IMR-90 (cell line): ENCODE data around the gene CPOX. TPM values are rescaled to one million over a fixed set of nuclear protein-coding genes. Genes with fewer than 3 reads are reported as not detected.

Experiments
- ATAC-seq: fragments of 200-7000 bp; cut with Tn5 transposase; 2 replicates; pipeline ENCODE4 v1.9.1; 2020; ENCODE audit warnings: low read depth, mild to moderate bottlenecking, moderate library complexity
- BruUV-seq: library from RNA; stranded (reverse); fragments of 400-500 nt; replicated peaks from 2 replicates; lab custom pipeline; 2021; lab: Mats Ljungman, UMichigan
- CTCF ChIA-PET: fragments of 300-600 bp; formaldehyde crosslinking; extraction: SDS; loops from one replicate; lab custom pipeline; 2021; ENCODE audit warnings: antibody characterized with exemption; lab: Yijun Ruan, JAX
- POLR2A ChIA-PET: fragments of 300-600 bp; sonication (Branson Sonifier 250); formaldehyde crosslinking; loops from one replicate; lab custom pipeline; 2022; ENCODE audit warnings: antibody characterized with exemption; ENCODE audit not compliant: unreplicated experiment; lab: Charles Lee
- DNase-seq: peaks from one replicate; pipeline ENCODE4 v3.0.0; 2013
- H2AFZ ChIP-seq: replicated peaks from 2 replicates; pipeline ENCODE3; 2013; ENCODE audit warnings: low read length, mild to moderate bottlenecking; ENCODE audit not compliant: poor library complexity
- H2AK5ac ChIP-seq: 2 replicates; pipeline ENCODE4 v1.6.1; 2013; ENCODE audit warnings: low read depth, low read length, inconsistent platforms
- H2AK9ac ChIP-seq: replicated peaks from 2 replicates; pipeline ENCODE3; 2013; ENCODE audit warnings: mild to moderate bottlenecking, low read depth, low read length, moderate library complexity; ENCODE audit not compliant: poor library complexity
- H2BK120ac ChIP-seq: 2 replicates; pipeline ENCODE4 v1.6.1; 2013; ENCODE audit warnings: low read depth, low read length, inconsistent platforms
- H2BK15ac ChIP-seq: 3 replicates; pipeline ENCODE4 v1.6.1; 2013; ENCODE audit warnings: low read depth, low read length, inconsistent platforms
- H2BK20ac ChIP-seq: 2 replicates; pipeline ENCODE4 v1.6.1; 2013; ENCODE audit warnings: low read depth, mild to moderate bottlenecking, inconsistent platforms, low read length, moderate library complexity
- H2BK5ac ChIP-seq: 2 replicates; pipeline ENCODE4 v1.6.1; 2013; ENCODE audit warnings: mild to moderate bottlenecking, low read depth, low read length, inconsistent platforms; ENCODE audit not compliant: poor library complexity, severe bottlenecking
- H3K14ac ChIP-seq: replicated peaks from 2 replicates; pipeline ENCODE4 v1.6.1; 2013; ENCODE audit warnings: low read depth, low read length, inconsistent platforms
- H3K18ac ChIP-seq: 2 replicates; pipeline ENCODE4 v1.6.1; 2013; ENCODE audit warnings: low read depth, low read length, control low read depth
- H3K23ac ChIP-seq: 2 replicates; pipeline ENCODE4 v1.6.1; 2013; ENCODE audit warnings: low read depth, low read length, inconsistent platforms
- H3K27ac ChIP-seq: 2 replicates; pipeline ENCODE4 v1.5.1; 2013; ENCODE audit warnings: mild to moderate bottlenecking, control low read depth, low read length; ENCODE audit not compliant: insufficient read depth
- H3K27me3 ChIP-seq: 2 replicates; pipeline ENCODE4 v1.6.1; 2013; ENCODE audit warnings: low read length; ENCODE audit not compliant: control insufficient read depth, insufficient read depth
- H3K36me3 ChIP-seq: 2 replicates; pipeline ENCODE4 v1.6.1; 2013; ENCODE audit warnings: low read length, mixed read lengths; ENCODE audit not compliant: control insufficient read depth, insufficient read depth
- H3K4ac ChIP-seq: 2 replicates; pipeline ENCODE4 v1.6.1; 2013; ENCODE audit warnings: low read depth, low read length, inconsistent platforms
- H3K4me1 ChIP-seq: 2 replicates; pipeline ENCODE4 v1.6.1; 2013; ENCODE audit warnings: low read length, mixed read lengths; ENCODE audit not compliant: control insufficient read depth, insufficient read depth
- H3K4me2 ChIP-seq: 2 replicates; pipeline ENCODE4 v1.6.1; 2013; ENCODE audit warnings: low read depth, mild to moderate bottlenecking, control low read depth, low read length, moderate library complexity
- H3K4me3 ChIP-seq: 2 replicates; pipeline ENCODE4 v1.5.1; 2013; ENCODE audit warnings: low read depth, mild to moderate bottlenecking, control low read depth, low read length, moderate library complexity; ENCODE audit not compliant: insufficient read depth
- H3K56ac ChIP-seq: 2 replicates; pipeline ENCODE4 v1.6.1; 2013; ENCODE audit warnings: low read length, inconsistent platforms; ENCODE audit not compliant: insufficient read depth; ENCODE audit errors: extremely low read depth
- H3K79me1 ChIP-seq, 2 experiments: 2 replicates each; pipeline ENCODE4 v1.6.1; 2013; ENCODE audit warnings: low read length in 2 of 2, inconsistent platforms in 1 of 2, low read depth in 1 of 2
- H3K9ac ChIP-seq: 2 replicates; pipeline ENCODE4 v1.6.1; 2013; ENCODE audit warnings: low read depth, low read length, control low read depth
- H3K9me1 ChIP-seq: 2 replicates; pipeline ENCODE4 v1.6.1; 2013; ENCODE audit warnings: low read length, inconsistent platforms; ENCODE audit not compliant: insufficient read depth
- H3K9me3 ChIP-seq: 2 replicates; pipeline ENCODE4 v1.6.1; 2013; ENCODE audit warnings: low read length; ENCODE audit not compliant: control insufficient read depth, insufficient read depth
- H4K20me1 ChIP-seq: 2 replicates; pipeline ENCODE4 v1.6.1; 2013; ENCODE audit warnings: low read length, inconsistent platforms; ENCODE audit not compliant: insufficient read depth
- H4K5ac ChIP-seq: 2 replicates; pipeline ENCODE4 v1.6.1; 2013; ENCODE audit warnings: mild to moderate bottlenecking, low read depth, low read length, control low read depth
- H4K8ac ChIP-seq, 2 experiments: 2 replicates each; pipeline ENCODE4 v1.6.1; 2013; ENCODE audit warnings: low read depth in 2 of 2, low read length in 2 of 2, control low read depth in 1 of 2, inconsistent platforms in 1 of 2
- H4K91ac ChIP-seq: 2 replicates; pipeline ENCODE4 v1.6.1; 2013; ENCODE audit warnings: low read depth, low read length, inconsistent platforms; ENCODE audit not compliant: insufficient read depth
- BHLHE40 ChIP-seq: fragments of 150-350 bp; IDR thresholded peaks from 2 replicates; pipeline ENCODE4 v1.6.1; 2016; ENCODE audit warnings: mild to moderate bottlenecking, low read depth, low read length
- CEBPB ChIP-seq: IDR thresholded peaks from 2 replicates; pipeline ENCODE4 v1.6.1; 2012; ENCODE audit warnings: low read depth, low read length, improper control_type of control experiment
- FOS ChIP-seq: fragments of 150-350 bp; IDR thresholded peaks from 2 replicates; pipeline ENCODE4 v1.6.1; 2016; ENCODE audit warnings: low read depth, low read length
- MAZ ChIP-seq: IDR thresholded peaks from 2 replicates; pipeline ENCODE4 v1.6.1; 2012; ENCODE audit warnings: low read depth, mild to moderate bottlenecking, low read length, improper control_type of control experiment, moderate library complexity, borderline replicate concordance
- MXI1 ChIP-seq: IDR thresholded peaks from 2 replicates; pipeline ENCODE4 v1.6.1; 2012; ENCODE audit warnings: low read depth, mild to moderate bottlenecking, low read length, moderate library complexity, borderline replicate concordance
- RAD21 ChIP-seq: IDR thresholded peaks from 2 replicates; pipeline ENCODE4 v1.6.1; 2012; ENCODE audit warnings: low read length, improper control_type of control experiment
- RFX5 ChIP-seq: IDR thresholded peaks from 2 replicates; pipeline ENCODE4 v1.8.0; 2012; ENCODE audit warnings: low read depth, mild to moderate bottlenecking, low read length, moderate library complexity
- WGBS, 2 experiments: methylation state at CpG; one replicate each; pipeline versions ENCODE4 v1.1.5 to v1.1.7; 2013; ENCODE audit warnings: missing lambda C conversion rate in 2 of 2; ENCODE audit not compliant: insufficient read length in 1 of 2; ENCODE audit errors: extremely low coverage in 2 of 2; 5-methylcytosine and 5-hydroxymethylcytosine counted together
- dilution Hi-C: fragments of 300-500 bp; cut with HindIII; formaldehyde crosslinking; loops from one replicate; pipeline ENCODE4 v1.14.3; 2018; ENCODE audit warnings: low sequenced_read_pairs; ENCODE audit not compliant: unreplicated experiment
- in situ Hi-C: fragments of 300-500 bp; cut with MboI; formaldehyde crosslinking; loops from 3 replicates; pipeline ENCODE4 v1.14.3; 2019; ENCODE audit warnings: low sequenced_read_pairs, inconsistent platforms, mixed read lengths
- intact Hi-C: fragments of 100-400 bp; cut with micrococcal nuclease; formaldehyde crosslinking; loops from 2 replicates; pipeline ENCODE4 v1.10.0; 2022
- polyA plus RNA-seq, 3 experiments: library from polyadenylated mRNA; depleted of rRNA; stranded (reverse); fragments of >200 nt; gene quantifications; 2 replicates each; pipeline ENCODE4 v1.2.3, GENCODE V29; 2012; ENCODE audit warnings: low replicate concordance in 1 of 3
- total RNA-seq: library from RNA; depleted of rRNA; stranded (reverse); fragments of >200 nt; gene quantifications from 2 replicates; pipeline ENCODE4 v1.2.3, GENCODE V29; 2012

CPOX gene
- total and polyA plus RNA-seq, 2 of the 4 experiments (the other 2 are of a cell fraction), result 14.5 to 19.4 TPM

- no peak for DNase-seq
- Histone ChIP-seq H3K4me2 (no peak overlapping the region), H3K27ac (no peak overlapping the region), H3K4ac (no peak overlapping the region), H3K23ac (no peak overlapping the region), H3K36me3 (no peaks in the 10 kb centered on the region), H2BK5ac (no peak overlapping the region), H2BK20ac (no peak overlapping the region), H3K4me1 (no peaks in the 10 kb centered on the region), H2AK9ac (no peak overlapping the region), H4K8ac (no peak overlapping the region), H3K9me3 (no peaks in the 10 kb centered on the region), H4K91ac (no peak overlapping the region), H3K18ac (no peak overlapping the region), H2BK120ac (no peak overlapping the region), H3K9me1 (no peaks in the 10 kb centered on the region), H3K27me3 (peaks cover 17% of the 10 kb centered on the region), H4K20me1 (no peaks in the 10 kb centered on the region), H2BK15ac (no peak overlapping the region), H4K5ac (no peak overlapping the region), H2AK5ac (no peak overlapping the region), H3K56ac (no peak overlapping the region), H3K14ac (no peak overlapping the region), H3K79me1 (no peaks in the 10 kb centered on the region), H3K9ac (no peak overlapping the region), H2AFZ (no peak overlapping the region), H3K4me3 (no peak overlapping the region)
- ATAC-seq, result no peak
- POLR2A ChIA-PET, result no interaction called here
- TF ChIP-seq RAD21 (no peak), MAZ (no peak), MXI1 (no peak), FOS (no peak), CEBPB (no peak), BHLHE40 (no peak), RFX5 (no peak)
- dilution Hi-C loops (no loop called here), intact Hi-C loops (no loop called here), in situ Hi-C loops (loop anchor here (25.0 kb wide), 1 partner anchor 217 kb away; no protein-coding TSS in a partner anchor)
- CTCF ChIA-PET, result no interaction called here
- WGBS, 2 experiments, result no CpG with 5 or more reads among the region's 2 CpGs
- no TSS peak for BruUV-seq
These were observed 38.8 kb downstream of the CPOX start for GRCh38 chr3:98554580-98554979.
